HUDEP-2 (cell line): ENCODE measurements around the gene UBE2B.
"Not testable (repeated sequence)": the region's sequence is repeated elsewhere in the genome, so short reads cannot be mapped to it uniquely, and the experiment has no call there.

Experiments used
- DNase-seq, 76 experiments: peaks; one replicate each; lab custom pipeline; 2025; ENCODE audit not compliant: unreplicated experiment in 76 of 76; lab: John Stamatoyannopoulos, UW

Gene UBE2B

GRCh38 chr5:134397196-134397595 lies 25.8 kb downstream of the UBE2B start:
- no peak for DNase-seq

- no peak for DNase-seq
Observed at GRCh38 chr5:134398609-134399155, 27.3 kb downstream of the UBE2B start.

- no peak for DNase-seq
Observed at GRCh38 chr5:134403951-134404350, 32.6 kb downstream of the UBE2B start.

- peak in 11 of 76 experiments; percentile 2 to 31 (median 7) for DNase-seq
Observed at GRCh38 chr5:134406390-134406789, 35.0 kb downstream of the UBE2B start.

- no peak for DNase-seq
Observed at GRCh38 chr5:134409321-134409720, 38.0 kb downstream of the UBE2B start.

- DNase-seq: no peak
Observed at GRCh38 chr5:134410822-134411221, 39.5 kb downstream of the UBE2B start.

- peak in 1 of 76 experiments; percentile 13 for DNase-seq
Observed at GRCh38 chr5:134411228-134411545, 39.8 kb downstream of the UBE2B start.

GRCh38 chr5:134411546-134412266 lies 40.3 kb downstream of the UBE2B start, which contains the start of gene CDKN2AIPNL:
TSS of gene CDKN2AIPNL (minus strand) at chr5:134411881. CDS start at chr5:134411854, 27 bp downstream.
- peak in 73 of 76 experiments; percentile 25 to 89 (median 77) for DNase-seq

- DNase-seq: no peak
Observed at GRCh38 chr5:134413046-134413445, 41.7 kb downstream of the UBE2B start.

GRCh38 chr5:134417707-134418106 lies 46.3 kb downstream of the UBE2B start:
- DNase-seq: no peak

GRCh38 chr5:134418958-134419357 lies 47.6 kb downstream of the UBE2B start:
- no peak for DNase-seq

- no peak for DNase-seq
Observed at GRCh38 chr5:134420343-134420742, 49.0 kb downstream of the UBE2B start.

- DNase-seq: not testable (repeated sequence)
Observed at GRCh38 chr5:134421038-134421437, 49.7 kb downstream of the UBE2B start.

- DNase-seq: no peak
Observed at GRCh38 chr5:134422791-134423365, 51.5 kb downstream of the UBE2B start.

- DNase-seq: no peak
Observed at GRCh38 chr5:134423376-134423775, 52.0 kb downstream of the UBE2B start.

- peak in 44 of 76 experiments; percentile 0 to 54 (median 28) for DNase-seq
Observed at GRCh38 chr5:134426361-134426760, 55.0 kb downstream of the UBE2B start.

GRCh38 chr5:134427540-134428041 lies 56.2 kb downstream of the UBE2B start:
- no peak for DNase-seq

- DNase-seq: no peak
Observed at GRCh38 chr5:134430001-134430569, 58.7 kb downstream of the UBE2B start.

GRCh38 chr5:134432174-134432573 lies 60.8 kb downstream of the UBE2B start:
- DNase-seq: no peak

GRCh38 chr5:134432677-134433359 lies 61.4 kb downstream of the UBE2B start:
- DNase-seq: no peak

GRCh38 chr5:134435560-134435959 lies 64.2 kb downstream of the UBE2B start:
- no peak for DNase-seq
